GM12892 (cell line): Measurements from ENCODE around the gene ATG4A.

Experiments used
- POLR2A ChIP-seq: IDR thresholded peaks from 2 replicates; pipeline ENCODE4 v1.6.1; 2011; ENCODE audit warnings: low read depth, low read length, control low read depth
- POLR2AphosphoS5 ChIP-seq: IDR thresholded peaks from 2 replicates; pipeline ENCODE4 v1.6.1; 2011; ENCODE audit warnings: low read depth, low read length, control low read depth
- TAF1 ChIP-seq: IDR thresholded peaks from 2 replicates; pipeline ENCODE4 v1.6.1; 2011; ENCODE audit warnings: low read depth, mild to moderate bottlenecking, control low read depth, low read length, borderline replicate concordance

DNA sequence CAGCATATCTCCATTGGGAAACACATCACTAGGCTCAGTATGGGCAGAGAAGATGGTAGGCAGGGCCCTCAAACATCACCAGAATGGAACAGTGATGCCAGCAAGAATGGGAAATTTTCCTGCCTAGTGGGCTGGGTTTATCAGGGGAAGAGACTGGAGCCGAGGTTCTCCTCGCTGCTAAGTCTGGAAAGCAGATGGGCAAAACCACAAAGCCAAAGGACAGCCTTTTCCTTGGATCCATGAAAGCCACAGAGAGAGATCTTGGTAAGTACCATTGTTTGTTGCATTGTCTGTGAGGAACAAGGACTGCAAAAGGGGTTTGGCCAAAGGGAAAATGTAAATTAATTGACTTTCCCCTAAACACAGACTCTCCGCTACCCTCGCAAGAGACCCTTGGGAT lies 80.1 kb downstream of the ATG4A start:
- no peak for TF ChIP-seq TAF1
- no peak for TF ChIP-seq POLR2A
- TF ChIP-seq POLR2AphosphoS5: no peak
